H1 (cell line): ENCODE measurements around the gene CAPG. TPM values are rescaled to one million over a fixed set of nuclear protein-coding genes. Genes with fewer than 3 reads are reported as not detected.

Experiments used
- CTCF ChIA-PET: fragments of 300-600 bp; sonication (Branson Sonifier 250); formaldehyde crosslinking; loops from one replicate; lab custom pipeline; 2021; ENCODE audit not compliant: partially characterized antibody; lab: Charles Lee
- POLR2A ChIA-PET: fragments of 300-600 bp; sonication (Branson Sonifier 250); formaldehyde crosslinking; loops from one replicate; lab custom pipeline; 2021; ENCODE audit warnings: inconsistent platforms; ENCODE audit not compliant: partially characterized antibody; lab: Charles Lee
- DNase-seq, 2 experiments: peaks; one replicate each; pipeline versions ENCODE4 v3.0.0 to v3.0.0-alpha.2; 2010 to 2022; ENCODE audit warnings: low spot score in 2 of 2, low read depth in 1 of 2, mixed read lengths in 1 of 2
- FAIRE-seq: peaks from 2 replicates; lab custom pipeline; 2011; peaks lifted over from hg19 to GRCh38; lab: Jason Lieb, UNC
- H2AFZ ChIP-seq: 2 replicates; pipeline ENCODE4 v1.8.1; 2012; ENCODE audit warnings: low read length, inconsistent platforms
- H2AK5ac ChIP-seq: 2 replicates; pipeline ENCODE4 v1.6.1; 2013; ENCODE audit warnings: low read depth, low read length
- H2BK120ac ChIP-seq: replicated peaks from 2 replicates; pipeline ENCODE3; 2013; ENCODE audit warnings: low read depth, low read length, inconsistent platforms
- H2BK12ac ChIP-seq: 2 replicates; pipeline ENCODE4 v1.6.1; 2013; ENCODE audit warnings: low read depth, low read length
- H2BK15ac ChIP-seq: 2 replicates; pipeline ENCODE4 v1.6.1; 2013; ENCODE audit warnings: low read length
- H2BK20ac ChIP-seq: 2 replicates; pipeline ENCODE4 v1.6.1; 2013; ENCODE audit warnings: low read length
- H2BK5ac ChIP-seq: 2 replicates; pipeline ENCODE4 v1.6.1; 2013; ENCODE audit warnings: low read depth, low read length
- H3K14ac ChIP-seq: 2 replicates; pipeline ENCODE4 v1.6.1; 2013; ENCODE audit warnings: inconsistent platforms; ENCODE audit not compliant: insufficient read length
- H3K18ac ChIP-seq: 2 replicates; pipeline ENCODE4 v1.6.1; 2013; ENCODE audit warnings: low read length; ENCODE audit errors: extremely low read depth
- H3K23ac ChIP-seq: 2 replicates; pipeline ENCODE4 v1.6.1; 2013; ENCODE audit warnings: inconsistent platforms; ENCODE audit not compliant: insufficient read length
- H3K23me2 ChIP-seq: 2 replicates; pipeline ENCODE4 v1.6.1; 2013; ENCODE audit warnings: low read depth, low read length
- H3K27ac ChIP-seq: 2 replicates; pipeline ENCODE4 v1.6.1; 2011; ENCODE audit warnings: low read depth, low read length, inconsistent platforms
- H3K27me3 ChIP-seq, 4 experiments: replicated peaks in 1 of 4; 1 replicate in 1 of 4; 2 replicates in 3 of 4; pipeline versions ENCODE4 v1.6.1 to v1.8.1; 2011 to 2013; ENCODE audit warnings: low read length in 3 of 4, mild to moderate bottlenecking in 3 of 4, inconsistent platforms in 2 of 4, mixed read lengths in 2 of 4, moderate library complexity in 1 of 4; ENCODE audit not compliant: control insufficient read depth in 3 of 4, insufficient read depth in 3 of 4; ENCODE audit errors: extremely low read depth in 1 of 4
- H3K36me3 ChIP-seq, 4 experiments: 2 replicates each; pipeline versions ENCODE4 v1.6.1 to v1.8.1; 2011 to 2013; ENCODE audit warnings: mild to moderate bottlenecking in 4 of 4, low read length in 3 of 4, moderate library complexity in 2 of 4, control low read depth in 1 of 4, inconsistent platforms in 1 of 4; ENCODE audit not compliant: insufficient read depth in 4 of 4, control insufficient read depth in 2 of 4
- H3K4ac ChIP-seq: replicated peaks from 2 replicates; pipeline ENCODE3; 2013; ENCODE audit warnings: low read length, low read depth, mixed read lengths, inconsistent platforms; ENCODE audit not compliant: insufficient read length
- H3K4me1 ChIP-seq, 4 experiments: replicated peaks in 1 of 4; 1 replicate in 1 of 4; 2 replicates in 3 of 4; pipeline versions ENCODE4 v1.6.1 to v1.8.1; 2011 to 2013; ENCODE audit warnings: low read length in 3 of 4, inconsistent platforms in 2 of 4, mixed read lengths in 1 of 4; ENCODE audit not compliant: insufficient read depth in 4 of 4, control insufficient read depth in 3 of 4
- H3K4me2 ChIP-seq, 2 experiments: 2 replicates each; pipeline versions ENCODE4 v1.6.1 to v1.8.1; 2011 to 2013; ENCODE audit warnings: low read depth in 2 of 2, low read length in 2 of 2, control low read depth in 1 of 2, inconsistent platforms in 1 of 2, mild to moderate bottlenecking in 1 of 2; ENCODE audit not compliant: insufficient read depth in 1 of 2
- H3K4me3 ChIP-seq, 4 experiments: fragments of 200-600, 300-600 bp in 1 of 4; sonication (generic), shearing (Covaris generic), sonication (Bioruptor Twin) in 1 of 4; 2 replicates each; pipeline versions ENCODE4 v1.5.1 to v1.8.1; 2011 to 2016; ENCODE audit warnings: low read length in 4 of 4, low read depth in 3 of 4, control low read depth in 2 of 4, inconsistent platforms in 2 of 4, mild to moderate bottlenecking in 2 of 4, mixed read lengths in 1 of 4, moderate library complexity in 1 of 4; ENCODE audit not compliant: insufficient read depth in 2 of 4; ENCODE audit errors: extremely low read depth in 1 of 4
- H3K56ac ChIP-seq: replicated peaks from 2 replicates; pipeline ENCODE3; 2013; ENCODE audit warnings: low read depth, mild to moderate bottlenecking, mixed read lengths, low read length, inconsistent platforms; ENCODE audit not compliant: insufficient read length
- H3K79me1 ChIP-seq: 2 replicates; pipeline ENCODE4 v1.6.1; 2013; ENCODE audit warnings: low read depth, low read length, control low read depth
- H3K79me2 ChIP-seq, 2 experiments: 2 replicates each; pipeline versions ENCODE4 v1.6.1 to v1.8.1; 2012 to 2013; ENCODE audit warnings: low read length in 2 of 2, mild to moderate bottlenecking in 2 of 2, inconsistent platforms in 1 of 2; ENCODE audit not compliant: insufficient read depth in 2 of 2, control insufficient read depth in 1 of 2
- H3K9ac ChIP-seq, 4 experiments: replicated peaks in 1 of 4; 1 replicate in 1 of 4; 2 replicates in 3 of 4; pipeline versions ENCODE4 v1.6.1 to v1.8.1; 2011 to 2013; ENCODE audit warnings: low read depth in 3 of 4, low read length in 3 of 4, control low read depth in 2 of 4, mild to moderate bottlenecking in 2 of 4, moderate library complexity in 2 of 4, inconsistent platforms in 1 of 4; ENCODE audit errors: extremely low read depth in 1 of 4
- H3K9me3 ChIP-seq, 2 experiments: 2 replicates each; pipeline versions ENCODE4 v1.6.1 to v1.8.1; 2012 to 2013; ENCODE audit warnings: mild to moderate bottlenecking in 2 of 2, moderate library complexity in 2 of 2, control low read depth in 1 of 2, inconsistent platforms in 1 of 2, low read depth in 1 of 2, low read length in 1 of 2, mixed read lengths in 1 of 2; ENCODE audit not compliant: insufficient read depth in 2 of 2
- H4K20me1 ChIP-seq, 2 experiments: replicated peaks in 1 of 2; 2 replicates each; pipeline versions ENCODE3 to v1.8.1; 2011 to 2013; ENCODE audit warnings: inconsistent platforms in 2 of 2, low read length in 2 of 2, mild to moderate bottlenecking in 1 of 2; ENCODE audit not compliant: insufficient read depth in 2 of 2, control insufficient read depth in 1 of 2
- H4K5ac ChIP-seq: 2 replicates; pipeline ENCODE4 v1.6.1; 2013; ENCODE audit warnings: low read length, low read depth, mixed read lengths, inconsistent platforms; ENCODE audit not compliant: insufficient read length
- H4K8ac ChIP-seq: 2 replicates; pipeline ENCODE4 v1.8.0; 2013; ENCODE audit warnings: mild to moderate bottlenecking, moderate library complexity, low read length, inconsistent platforms; ENCODE audit not compliant: insufficient read depth; ENCODE audit errors: extremely low read depth
- H4K91ac ChIP-seq: replicated peaks from 2 replicates; pipeline ENCODE3; 2013; ENCODE audit warnings: low read length, mixed read lengths, inconsistent platforms; ENCODE audit not compliant: insufficient read length
- CREB1 ChIP-seq: IDR thresholded peaks from 2 replicates; pipeline ENCODE4 v1.6.1; 2012; ENCODE audit warnings: inconsistent platforms
- EGR1 ChIP-seq: IDR thresholded peaks from 2 replicates; pipeline ENCODE4 v1.6.1; 2011; ENCODE audit warnings: low read depth, low read length, borderline replicate concordance
- EZH2 ChIP-seq: fragments of 200-600 bp; sonication (generic); IDR thresholded peaks from 2 replicates; pipeline ENCODE4 v1.7.1; 2012; ENCODE audit warnings: low read depth, mild to moderate bottlenecking, moderate library complexity, low read length, inconsistent platforms; ENCODE audit not compliant: severe bottlenecking
- GTF2F1 ChIP-seq: IDR thresholded peaks from 2 replicates; pipeline ENCODE4 v1.6.1; 2012; ENCODE audit warnings: low read depth, low read length, improper control_type of control experiment, borderline replicate concordance
- POLR2A ChIP-seq, 2 experiments: IDR thresholded peaks; 1 replicate in 1 of 2; 2 replicates in 1 of 2; pipeline ENCODE4 v1.6.1; 2011; ENCODE audit warnings: low read depth in 2 of 2, low read length in 2 of 2, mild to moderate bottlenecking in 2 of 2; ENCODE audit errors: control extremely low read depth in 1 of 2
- POLR2AphosphoS5 ChIP-seq: IDR thresholded peaks from 2 replicates; pipeline ENCODE4 v1.6.1; 2011; ENCODE audit warnings: low read depth, low read length
- RXRA ChIP-seq: IDR thresholded peaks from 2 replicates; pipeline ENCODE4 v1.6.1; 2011; ENCODE audit warnings: low read depth, mild to moderate bottlenecking, low read length, moderate library complexity; ENCODE audit not compliant: insufficient read depth
- SIN3A ChIP-seq, 2 experiments: IDR thresholded peaks in 1 of 2; conservative IDR thresholded peaks in 1 of 2; 2 replicates each; pipeline ENCODE4 v1.6.1; 2011 to 2012; ENCODE audit warnings: low read length in 2 of 2, improper control_type of control experiment in 1 of 2, low read depth in 1 of 2, mild to moderate bottlenecking in 1 of 2
- TBP ChIP-seq: IDR thresholded peaks from 2 replicates; pipeline ENCODE4 v1.6.1; 2011; ENCODE audit warnings: low read depth, low read length, improper control_type of control experiment
- WGBS, 2 experiments: shearing (Covaris generic) in 1 of 2; methylation state at CpG; one replicate each; pipeline versions ENCODE4 v1.1.6 to v1.1.7; 2013 to 2015; ENCODE audit warnings: low lambda C conversion rate in 2 of 2, mixed read lengths in 2 of 2, inconsistent platforms in 1 of 2, low coverage in 1 of 2, missing lambda C conversion rate in 1 of 2; ENCODE audit not compliant: insufficient replicate concordance in 2 of 2, insufficient coverage in 1 of 2, insufficient read length in 1 of 2; ENCODE audit errors: extremely low coverage in 1 of 2, missing lambda C conversion rate in 1 of 2; 5-methylcytosine and 5-hydroxymethylcytosine counted together
- polyA plus RNA-seq, 7 experiments: library from polyadenylated mRNA; depleted of rRNA in 3 of 7; stranded (reverse) in 5 of 7; unstranded in 2 of 7; fragments of >200 nt in 5 of 7; fragments of 200-250 nt in 2 of 7; gene quantifications; 1 replicate in 5 of 7; 2 replicates in 1 of 7; 4 replicates in 1 of 7; pipeline versions ENCODE4 v1.2.1 to v1.2.3, GENCODE V29; 2011 to 2013; ENCODE audit warnings: missing spikeins in 2 of 7, mixed read lengths in 2 of 7
- total RNA-seq: library from RNA; stranded (reverse); fragmentation: NEBNext Ultra II Directional; extraction: Animal tissue kit (Norgen Biotek cat#: 25700); gene quantifications from 2 replicates; pipeline ENCODE4 v1.2.1, GENCODE V29; 2021

Gene CAPG
- total and polyA plus RNA-seq, 2 of the 8 experiments (the other 6 are each of a cell fraction or from before 2014, with no cell fraction given) = 80.5 to 89.0 TPM

DNA sequence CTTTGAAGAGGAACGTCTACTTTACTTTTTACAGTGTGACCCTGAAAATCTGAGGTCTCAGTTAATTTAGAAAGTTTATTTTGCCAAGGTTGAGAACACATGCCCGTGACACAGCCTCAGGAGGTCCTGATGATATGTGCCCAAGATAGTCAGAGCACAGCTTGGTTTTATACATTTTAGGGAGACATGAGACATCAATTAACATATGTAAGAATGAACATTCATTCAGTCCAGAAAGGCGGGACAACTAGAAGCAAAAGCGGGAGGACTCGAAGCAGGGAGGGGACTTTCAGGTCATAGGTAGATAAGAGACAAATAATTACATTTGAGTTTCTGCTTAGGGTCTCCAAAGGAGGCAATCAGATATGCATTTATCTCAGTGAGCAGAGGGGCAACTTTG lies 31.9 kb downstream of the CAPG start:
- no peaks in the 10 kb centered on the region for H3K27me3 ChIP-seq
- H2BK5ac ChIP-seq = no peak overlapping the region
- WGBS, 2 experiments = 93% methylated on average over 5 of the region's 5 CpGs; no CpG with 5 or more reads in 1 of the 2 experiments
- H4K91ac ChIP-seq = no peak overlapping the region
- H4K5ac ChIP-seq = no peak overlapping the region
- no peaks in the 10 kb centered on the region for H3K79me1 ChIP-seq
- no peak overlapping the region for H3K9ac ChIP-seq
- no peak overlapping the region for H2BK12ac ChIP-seq
- H3K14ac ChIP-seq = no peak overlapping the region
- TF ChIP-seq TBP (no peak), RXRA (no peak), CREB1 (no peak), SIN3A (conservative IDR thresholded peaks at IDR 0.05 in 1 of 2, IDR thresholded peaks at IDR 0.05 in 1 of 2; ENCODE audit: low read depth in 1 of 2, low read length in 2 of 2) (no peak), POLR2AphosphoS5 (no peak), GTF2F1 (no peak), EGR1 (no peak), POLR2A (IDR thresholded peaks at IDR 0.05; ENCODE audit: control extremely low read depth in 1 of 2, low read depth in 2 of 2, low read length in 2 of 2) (no peak), EZH2 (no peak)
- TF ChIP-seq, all 59 proteins: peak for 0
- H3K79me2 ChIP-seq = no peaks in the 10 kb centered on the region
- H3K27ac ChIP-seq = no peak overlapping the region
- no peaks in the 10 kb centered on the region for H3K23me2 ChIP-seq
- CTCF ChIA-PET = interaction anchor here (1.0 kb wide), 1 partner anchor 12 kb away, joined by 4 read pairs; no protein-coding TSS in a partner anchor
- POLR2A ChIA-PET = interaction anchor here (0.8 to 1.4 kb wide), 2 partner anchors 22 to 170 kb away, joined by 3 read pairs; no protein-coding TSS in a partner anchor
- H4K8ac ChIP-seq = no peak overlapping the region
- no peaks in the 10 kb centered on the region for H3K4me1 ChIP-seq
- H2AFZ ChIP-seq = no peak overlapping the region
- no peak overlapping the region for H3K4me2 ChIP-seq
- no peak overlapping the region for H2AK5ac ChIP-seq
- H3K18ac ChIP-seq = no peak overlapping the region
- peaks cover 0 to 11% (median 1%) of the 10 kb centered on the region in 4 experiments; a peak in 4 of 8 replicates for H3K36me3 ChIP-seq
- H3K56ac ChIP-seq = no peak overlapping the region
- no peak overlapping the region for H2BK20ac ChIP-seq
- H2BK15ac ChIP-seq = no peak overlapping the region
- H3K4me3 ChIP-seq = no peak overlapping the region
- H3K23ac ChIP-seq = no peak overlapping the region
- no peaks in the 10 kb centered on the region for H4K20me1 ChIP-seq
- peaks cover 4 to 10% of the 10 kb centered on the region in 2 experiments; a peak in 3 of 4 replicates for H3K9me3 ChIP-seq
- H2BK120ac ChIP-seq = no peak overlapping the region
- DNase-seq = no peak
- no peak for FAIRE-seq
- no peak overlapping the region for H3K4ac ChIP-seq
